ENCODE data around the gene LBX1. TPM values are rescaled to one million over a fixed set of nuclear protein-coding genes. Genes with fewer than 3 reads are reported as not detected.

The LBX1 gene
- polyA plus RNA-seq, 1 experiment = not detected

- Histone ChIP-seq H3K27me3 (ENCODE audit: control insufficient read depth, insufficient read depth, low read length) (peaks cover 16% of the 10 kb centered on the region), H3K27ac (ENCODE audit: low read depth, low read length) (no peak overlapping the region), H3K4me3 (ENCODE audit: low read depth, low read length) (no peak overlapping the region), H3K9me3 (ENCODE audit: control insufficient read depth, insufficient read depth, low read length) (no peaks in the 10 kb centered on the region)
- CTCF ChIA-PET = interaction anchor here (3.3 kb wide), 1 partner anchor 300 kb away, joined by 11 read pairs; no protein-coding TSS in a partner anchor
- no peak for DNase-seq (ENCODE audit: low read depth, low spot score)
- POLR2A ChIA-PET = no interaction called here
- TF ChIP-seq CTCF (IDR thresholded peaks at IDR 0.05; ENCODE audit: low read depth, low read length) = no peak
These were observed 41.5 kb upstream of the LBX1 start for GRCh38 chr10:101270763-101271162.

- H3K27ac ChIP-seq (ENCODE audit: low read depth, low read length) = no peak overlapping the region
- no peak for DNase-seq (ENCODE audit: low read depth, low spot score)
- TF ChIP-seq CTCF (IDR thresholded peaks at IDR 0.05; ENCODE audit: low read depth, low read length) = no peak
- POLR2A ChIA-PET = no interaction called here
- H3K4me3 ChIP-seq (ENCODE audit: low read depth, low read length) = no peak overlapping the region
- H3K27me3 ChIP-seq (ENCODE audit: control insufficient read depth, insufficient read depth, low read length) = peaks cover 30% of the 10 kb centered on the region
- H3K9me3 ChIP-seq (ENCODE audit: control insufficient read depth, insufficient read depth, low read length) = no peaks in the 10 kb centered on the region
- CTCF ChIA-PET = no interaction called here
These were observed 38.5 kb upstream of the LBX1 start for GRCh38 chr10:101267776-101268175.

- H3K9me3 ChIP-seq (ENCODE audit: control insufficient read depth, insufficient read depth, low read length) = no peaks in the 10 kb centered on the region; the same call in 1 of the 2 replicates
- H3K27ac ChIP-seq (ENCODE audit: low read depth, low read length) = no peak overlapping the region
- no peak for DNase-seq (ENCODE audit: low read depth, low spot score)
- H3K4me3 ChIP-seq (ENCODE audit: low read depth, low read length) = no peak overlapping the region
- ChIA-PET POLR2A (no interaction called here), CTCF (no interaction called here)
- TF ChIP-seq CTCF (IDR thresholded peaks at IDR 0.05; ENCODE audit: low read depth, low read length) = no peak
- peaks cover 32% of the 10 kb centered on the region for H3K27me3 ChIP-seq (ENCODE audit: control insufficient read depth, insufficient read depth, low read length)
These were observed 38.0 kb upstream of the LBX1 start for GRCh38 chr10:101267290-101267680.

- ChIA-PET POLR2A (no interaction called here), CTCF (interaction anchor here (0.6 to 1.4 kb wide), 6 partner anchors 53 to 309 kb away, joined by 3 to 4 read pairs (median 3); no protein-coding TSS in a partner anchor)
- peaks cover 39% of the 10 kb centered on the region for H3K27me3 ChIP-seq (ENCODE audit: control insufficient read depth, insufficient read depth, low read length)
These were observed 37.4 kb upstream of the LBX1 start for GRCh38 chr10:101266381-101267289.

More at GRCh38 chr10:101266381-101267289, 37.4 kb upstream of the LBX1 start:
- no peak for DNase-seq (ENCODE audit: low read depth, low spot score)
- TF ChIP-seq CTCF (IDR thresholded peaks at IDR 0.05; ENCODE audit: low read depth, low read length) = no peak
- no peak overlapping the region for H3K4me3 ChIP-seq (ENCODE audit: low read depth, low read length)
- no peaks in the 10 kb centered on the region; the same call in 1 of the 2 replicates for H3K9me3 ChIP-seq (ENCODE audit: control insufficient read depth, insufficient read depth, low read length)
- H3K27ac ChIP-seq (ENCODE audit: low read depth, low read length) = no peak overlapping the region

Data from AG04450 (cell line).